GM21367 (cell line): ENCODE results near the gene GRM2.

Experiments used
- ATAC-seq: cut with Tn5 transposase; IDR thresholded peaks from one replicate; pipeline ENCODE4 v1.9.1; 2021; ENCODE audit not compliant: unreplicated experiment

GRM2 gene

GRCh38 chr3:51704511-51704950 is 2.3 kb upstream of the GRM2 start:
- ATAC-seq = no peak

DNA sequence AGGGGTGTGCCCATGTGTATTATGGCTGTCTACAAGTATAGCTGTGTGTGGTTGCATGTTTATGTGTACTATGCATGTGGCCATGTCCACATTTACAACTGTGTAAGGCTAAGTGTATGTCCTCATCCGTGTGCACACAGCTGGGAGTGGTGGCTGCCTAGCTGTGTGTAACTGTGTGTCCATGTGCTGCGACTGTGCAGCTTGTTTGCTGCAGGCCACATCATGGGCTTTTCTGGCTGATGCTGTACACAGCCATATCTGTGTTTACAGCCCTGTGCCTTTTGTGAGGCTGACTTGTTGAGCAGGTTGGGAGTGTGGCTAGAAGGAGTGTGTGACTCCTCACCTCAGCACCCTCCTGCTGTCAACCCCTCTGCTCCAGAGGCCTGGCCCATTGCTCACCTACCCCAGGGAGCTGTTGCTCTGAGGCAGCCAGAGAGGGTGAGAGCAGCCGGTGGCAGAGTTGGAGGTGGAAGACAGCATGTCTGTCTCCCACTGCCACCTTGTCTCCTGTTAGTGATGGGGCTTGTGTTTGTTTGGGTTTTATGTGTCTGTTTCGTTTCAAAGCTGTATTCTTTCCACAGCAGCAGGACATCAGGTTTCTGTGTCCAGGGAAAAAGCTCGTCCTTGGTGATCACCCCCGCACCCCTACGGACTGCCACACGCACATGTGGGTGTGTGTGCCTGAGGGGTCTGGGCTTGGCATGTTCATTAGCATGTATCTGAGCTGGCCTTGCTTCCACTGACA is 1.4 kb upstream of the GRM2 start:
- no peak for ATAC-seq

DNA sequence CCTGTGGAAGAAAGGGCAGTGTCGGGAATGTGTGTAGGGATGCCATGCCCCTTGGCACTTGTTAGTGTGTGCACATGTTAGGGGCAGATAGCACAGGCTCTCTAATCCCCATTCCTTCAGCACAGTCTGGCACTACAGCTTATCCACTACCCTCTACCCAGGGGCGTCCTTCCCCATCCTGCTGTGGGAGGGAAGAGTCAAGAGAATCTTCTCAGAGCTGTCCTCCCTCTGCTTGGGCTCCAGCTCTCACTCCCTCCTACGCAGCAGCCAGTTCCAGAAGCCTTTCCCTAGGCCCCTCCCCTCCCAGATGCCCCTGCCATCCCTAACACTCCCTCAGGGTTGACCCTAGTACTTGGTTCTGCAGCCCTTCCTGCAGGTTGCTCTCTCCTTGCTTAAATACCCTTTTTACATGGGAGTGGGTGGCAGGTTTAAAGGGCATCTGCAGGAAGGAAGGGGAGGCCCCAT is 815 bp upstream of the GRM2 start:
- ATAC-seq = no peak

GRCh38 chr3:51708216-51708845 is 1.5 kb downstream of the GRM2 start:
- ATAC-seq = no peak

- ATAC-seq = no peak
Observed at GRCh38 chr3:51709004-51709420, 2.1 kb downstream of the GRM2 start.

GRCh38 chr3:51709675-51710074 is 2.8 kb downstream of the GRM2 start:
- no peak for ATAC-seq

GRCh38 chr3:51710631-51711351 is 3.9 kb downstream of the GRM2 start:
- ATAC-seq = no peak

DNA sequence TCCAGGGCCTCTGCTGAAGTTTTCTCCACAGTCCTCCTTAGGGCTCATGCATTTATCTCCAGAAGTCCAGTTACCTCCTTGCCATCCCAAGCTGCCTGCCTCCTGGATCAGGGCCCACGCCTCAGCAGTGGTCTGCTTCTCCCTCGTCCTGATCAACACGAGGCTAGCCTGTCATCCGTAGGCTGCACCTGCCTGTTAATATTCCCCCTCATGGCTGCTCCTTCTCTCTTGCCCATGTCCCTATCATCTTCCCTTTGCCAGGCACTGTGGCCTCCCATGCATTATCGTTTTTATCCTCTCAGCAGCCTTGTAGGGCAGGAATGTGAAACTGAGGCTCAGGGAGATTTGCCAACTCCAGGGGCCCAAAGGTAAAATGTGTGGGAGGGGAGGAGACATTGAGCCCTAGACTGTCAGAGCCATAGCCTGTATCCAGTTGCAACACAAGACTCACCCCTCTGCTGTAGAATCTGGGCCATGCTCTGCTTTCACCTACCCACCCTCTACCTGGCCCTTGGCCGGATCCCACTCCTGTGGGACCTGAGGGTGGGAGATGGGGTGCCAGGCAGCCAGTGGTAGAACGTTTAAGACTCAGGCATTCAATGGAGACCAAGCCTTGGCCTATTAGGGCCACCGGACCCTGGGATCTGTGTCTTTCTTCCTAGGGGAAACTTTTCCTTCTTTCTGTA is 4.6 kb downstream of the GRM2 start:
- ATAC-seq = no peak

GRCh38 chr3:51712038-51712420 is 5.2 kb downstream of the GRM2 start:
- no peak for ATAC-seq

DNA sequence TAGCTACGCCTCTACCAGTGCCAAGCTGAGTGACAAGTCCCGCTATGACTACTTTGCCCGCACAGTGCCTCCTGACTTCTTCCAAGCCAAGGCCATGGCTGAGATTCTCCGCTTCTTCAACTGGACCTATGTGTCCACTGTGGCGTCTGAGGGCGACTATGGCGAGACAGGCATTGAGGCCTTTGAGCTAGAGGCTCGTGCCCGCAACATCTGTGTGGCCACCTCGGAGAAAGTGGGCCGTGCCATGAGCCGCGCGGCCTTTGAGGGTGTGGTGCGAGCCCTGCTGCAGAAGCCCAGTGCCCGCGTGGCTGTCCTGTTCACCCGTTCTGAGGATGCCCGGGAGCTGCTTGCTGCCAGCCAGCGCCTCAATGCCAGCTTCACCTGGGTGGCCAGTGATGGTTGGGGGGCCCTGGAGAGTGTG is 5.7 kb downstream of the GRM2 start:
- ATAC-seq = no peak

DNA sequence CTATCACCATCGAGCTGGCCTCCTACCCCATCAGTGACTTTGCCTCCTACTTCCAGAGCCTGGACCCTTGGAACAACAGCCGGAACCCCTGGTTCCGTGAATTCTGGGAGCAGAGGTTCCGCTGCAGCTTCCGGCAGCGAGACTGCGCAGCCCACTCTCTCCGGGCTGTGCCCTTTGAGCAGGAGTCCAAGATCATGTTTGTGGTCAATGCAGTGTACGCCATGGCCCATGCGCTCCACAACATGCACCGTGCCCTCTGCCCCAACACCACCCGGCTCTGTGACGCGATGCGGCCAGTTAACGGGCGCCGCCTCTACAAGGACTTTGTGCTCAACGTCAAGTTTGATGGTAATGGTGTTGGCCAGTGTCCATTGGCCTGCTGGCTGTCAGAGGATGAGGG is 6.1 kb downstream of the GRM2 start:
- no peak for ATAC-seq

DNA sequence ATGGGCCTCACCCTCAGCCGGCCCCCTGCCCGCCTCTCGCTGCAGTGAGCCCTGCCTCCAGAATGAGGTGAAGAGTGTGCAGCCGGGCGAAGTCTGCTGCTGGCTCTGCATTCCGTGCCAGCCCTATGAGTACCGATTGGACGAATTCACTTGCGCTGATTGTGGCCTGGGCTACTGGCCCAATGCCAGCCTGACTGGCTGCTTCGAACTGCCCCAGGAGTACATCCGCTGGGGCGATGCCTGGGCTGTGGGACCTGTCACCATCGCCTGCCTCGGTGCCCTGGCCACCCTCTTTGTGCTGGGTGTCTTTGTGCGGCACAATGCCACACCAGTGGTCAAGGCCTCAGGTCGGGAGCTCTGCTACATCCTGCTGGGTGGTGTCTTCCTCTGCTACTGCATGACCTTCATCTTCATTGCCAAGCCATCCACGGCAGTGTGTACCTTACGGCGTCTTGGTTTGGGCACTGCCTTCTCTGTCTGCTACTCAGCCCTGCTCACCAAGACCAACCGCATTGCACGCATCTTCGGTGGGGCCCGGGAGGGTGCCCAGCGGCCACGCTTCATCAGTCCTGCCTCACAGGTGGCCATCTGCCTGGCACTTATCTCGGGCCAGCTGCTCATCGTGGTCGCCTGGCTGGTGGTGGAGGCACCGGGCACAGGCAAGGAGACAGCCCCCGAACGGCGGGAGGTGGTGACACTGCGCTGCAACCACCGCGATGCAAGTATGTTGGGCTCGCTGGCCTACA is 8.5 kb downstream of the GRM2 start:
- no peak for ATAC-seq

- no peak for ATAC-seq
Observed at GRCh38 chr3:51715977-51716294, 9.1 kb downstream of the GRM2 start.

DNA sequence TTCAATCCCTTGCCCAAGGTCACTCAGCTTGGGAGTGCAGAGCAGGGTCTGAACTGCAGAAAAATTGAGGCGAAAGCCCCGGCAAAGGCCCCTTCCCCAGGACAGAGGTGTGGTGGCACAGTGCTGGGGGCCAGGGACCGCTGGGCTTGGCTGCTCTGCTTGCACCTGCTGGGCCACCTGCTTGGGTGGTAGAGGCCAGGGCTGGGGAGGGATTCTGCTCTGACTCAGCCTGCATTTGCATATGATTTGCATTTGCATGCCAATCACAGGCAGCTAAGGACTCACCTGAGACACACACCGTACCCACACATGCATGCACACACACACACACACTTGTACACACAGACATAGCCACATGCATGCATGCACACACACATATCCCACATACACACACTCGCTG is 9.9 kb downstream of the GRM2 start:
- ATAC-seq = no peak

- ATAC-seq = no peak
Observed at GRCh38 chr3:51717446-51717845, 10.6 kb downstream of the GRM2 start.

DNA sequence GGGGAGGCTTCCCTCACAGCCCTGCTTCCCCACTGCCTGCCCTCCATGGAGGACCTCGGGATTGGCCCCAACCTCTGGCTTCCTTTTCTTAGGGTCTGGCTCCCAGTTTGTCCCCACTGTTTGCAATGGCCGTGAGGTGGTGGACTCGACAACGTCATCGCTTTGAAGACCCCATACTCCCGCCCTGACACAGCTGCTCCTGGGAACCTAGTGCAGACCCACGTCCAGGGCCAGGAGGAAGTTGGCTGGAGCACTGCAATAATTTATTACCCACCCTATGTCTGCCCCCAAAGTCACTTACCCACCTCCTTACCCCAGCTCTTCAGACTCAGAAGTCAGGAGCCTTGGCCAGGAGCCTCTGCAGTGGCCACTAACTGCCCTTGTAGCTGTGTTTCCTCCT is 11.1 kb downstream of the GRM2 start:
- ATAC-seq = no peak

- peak; percentile 53 for ATAC-seq
Observed at GRCh38 chr3:51718547-51719409, 11.9 kb downstream of the GRM2 start.

DNA sequence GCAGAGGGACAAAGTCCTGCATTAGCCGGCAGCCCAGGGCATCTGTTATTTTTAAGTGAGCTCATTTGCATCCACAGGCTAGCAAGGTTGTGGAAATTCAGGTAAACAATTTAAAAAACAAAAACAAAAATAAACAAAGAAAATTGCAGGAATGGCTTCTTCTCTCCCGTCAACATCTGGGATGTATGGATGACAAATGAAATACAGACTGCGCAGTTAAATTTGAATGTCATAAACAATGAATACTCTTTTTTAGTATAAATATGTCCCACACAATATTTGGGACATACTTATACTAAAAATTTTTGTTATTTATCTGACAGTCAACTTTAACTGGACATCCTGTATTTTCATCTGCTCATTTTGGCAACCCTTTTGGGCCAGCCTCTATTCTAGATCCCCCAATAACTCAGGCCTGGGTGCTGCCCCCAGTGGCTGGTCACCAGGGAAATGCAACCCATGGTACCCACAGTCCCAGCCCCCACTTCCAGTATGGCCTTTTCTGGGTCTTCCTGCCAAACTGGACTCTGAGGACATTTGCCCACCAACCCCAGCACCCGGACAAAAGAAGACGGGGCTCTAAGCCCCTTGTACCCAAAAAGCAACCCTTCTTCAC is 12.7 kb downstream of the GRM2 start:
- no peak for ATAC-seq

DNA sequence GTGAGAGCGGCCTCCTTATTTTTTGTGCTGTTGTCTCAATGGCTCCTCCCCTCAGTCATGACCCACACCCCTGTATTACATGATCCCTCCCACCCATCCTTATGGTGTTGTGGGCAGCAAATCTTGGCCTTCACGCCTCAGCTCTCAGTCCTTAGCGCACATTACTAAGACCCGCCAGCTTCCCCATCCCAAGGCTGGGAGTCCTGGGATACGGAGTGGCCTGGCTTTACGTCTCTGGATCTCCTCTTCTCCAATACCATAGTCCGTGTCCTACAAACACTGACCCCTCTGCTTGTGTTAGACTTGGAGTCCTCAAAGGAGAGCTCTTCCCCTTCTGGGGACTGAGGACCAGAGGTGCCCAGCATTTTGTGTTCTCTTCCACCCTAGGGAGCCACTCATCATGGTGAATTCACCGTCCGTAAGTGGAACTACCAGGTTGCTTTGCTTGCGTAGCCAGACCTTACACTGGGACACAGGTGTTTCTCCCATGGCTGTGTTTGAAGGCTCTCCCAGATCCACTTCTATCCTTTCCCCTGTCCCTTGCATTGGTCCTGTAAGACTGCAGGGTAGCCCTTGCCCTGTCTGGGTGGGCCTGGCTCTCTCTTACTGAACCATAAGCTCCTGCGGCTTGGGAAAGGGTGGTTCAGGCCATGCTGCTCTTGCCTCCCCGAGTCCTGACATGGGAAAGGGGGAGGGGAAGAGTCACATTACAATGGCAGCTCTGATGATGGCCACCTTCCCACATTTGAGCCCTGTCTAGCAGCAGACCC is 13.6 kb downstream of the GRM2 start:
- ATAC-seq = no peak
